Measurements from ENCODE around the gene RAB3GAP1.

RAB3GAP1 gene

GRCh38 chr2:135168204-135168856 is 116.2 kb downstream of the RAB3GAP1 start:
- no peak overlapping the region for H3K4me3 ChIP-seq (ENCODE audit: low read depth, low read length)

GRCh38 chr2:135169900-135170753 is 118.0 kb downstream of the RAB3GAP1 start:
- no peak for TF ChIP-seq CTCF (IDR thresholded peaks at IDR 0.05; ENCODE audit: low read depth, low read length, missing control alignments)
- no peak for DNase-seq (ENCODE audit: low read depth)
- H3K4me3 ChIP-seq (ENCODE audit: low read depth, low read length) = no peak overlapping the region

More at GRCh38 chr2:135168204-135168856, 116.2 kb downstream of the RAB3GAP1 start:
- TF ChIP-seq CTCF (IDR thresholded peaks at IDR 0.05; ENCODE audit: low read depth, low read length, missing control alignments) = no peak
- no peak for DNase-seq (ENCODE audit: low read depth)

- no peak for TF ChIP-seq CTCF (IDR thresholded peaks at IDR 0.05; ENCODE audit: low read depth, low read length, missing control alignments)
Observed at GRCh38 chr2:135174049-135174809, 122.1 kb downstream of the RAB3GAP1 start.

GRCh38 chr2:135174810-135175093 is 122.7 kb downstream of the RAB3GAP1 start:
- TF ChIP-seq CTCF (IDR thresholded peaks at IDR 0.05; ENCODE audit: low read depth, low read length, missing control alignments) = no peak
- H3K4me3 ChIP-seq (ENCODE audit: low read depth, low read length) = no peak overlapping the region
- no peak for DNase-seq (ENCODE audit: low read depth)

More at GRCh38 chr2:135174049-135174809, 122.1 kb downstream of the RAB3GAP1 start:
- H3K4me3 ChIP-seq (ENCODE audit: low read depth, low read length) = no peak overlapping the region
- DNase-seq (ENCODE audit: low read depth) = no peak

GRCh38 chr2:135175177-135175576 is 123.1 kb downstream of the RAB3GAP1 start:
- DNase-seq (ENCODE audit: low read depth) = no peak
- no peak for TF ChIP-seq CTCF (IDR thresholded peaks at IDR 0.05; ENCODE audit: low read depth, low read length, missing control alignments)
- H3K4me3 ChIP-seq (ENCODE audit: low read depth, low read length) = no peak overlapping the region

GRCh38 chr2:135179689-135180088 is 127.6 kb downstream of the RAB3GAP1 start:
- no peak for DNase-seq (ENCODE audit: low read depth)
- H3K4me3 ChIP-seq (ENCODE audit: low read depth, low read length) = no peak overlapping the region
- TF ChIP-seq CTCF (IDR thresholded peaks at IDR 0.05; ENCODE audit: low read depth, low read length, missing control alignments) = no peak
